Measurements from ENCODE around the gene THUMPD3.
A peak's percentile ranks its signal among the peaks of the same experiment; 100 is the strongest.

The THUMPD3 gene

DNA sequence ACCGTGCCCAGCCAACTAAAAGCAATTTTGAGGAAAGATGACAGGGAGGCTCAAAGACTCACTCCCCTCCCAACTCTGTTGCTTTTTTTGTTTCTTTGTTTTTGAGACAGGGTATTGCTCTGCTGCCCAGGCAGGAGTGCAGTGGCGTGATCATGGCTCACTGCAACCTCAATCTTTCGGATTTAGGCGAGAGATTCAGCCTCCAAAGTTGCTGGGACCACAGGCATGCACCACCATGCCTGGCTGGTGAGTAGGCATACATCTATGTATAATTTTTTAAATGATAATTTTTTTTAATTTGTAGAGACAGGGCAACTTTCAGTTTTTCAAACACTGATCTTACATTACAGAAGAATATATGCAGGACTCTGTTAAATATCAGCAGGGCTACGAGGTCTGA is 15.8 kb upstream of the THUMPD3 start:
- TF ChIP-seq EP300 (IDR thresholded peaks at IDR 0.05; ENCODE audit: borderline replicate concordance): no peak
- TF ChIP-seq TEAD4 (IDR thresholded peaks at IDR 0.05): no peak
- TF ChIP-seq NFIC (IDR thresholded peaks at IDR 0.05): no peak
- no peak for TF ChIP-seq EGR1 (IDR thresholded peaks at IDR 0.05)
- TF ChIP-seq, protein P1, sequence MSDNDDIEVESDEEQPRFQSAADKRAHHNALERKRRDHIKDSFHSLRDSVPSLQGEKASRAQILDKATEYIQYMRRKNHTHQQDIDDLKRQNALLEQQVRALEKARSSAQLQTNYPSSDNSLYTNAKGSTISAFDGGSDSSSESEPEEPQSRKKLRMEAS (IDR thresholded peaks at IDR 0.05): no peak
- TF ChIP-seq TCF12 (IDR thresholded peaks at IDR 0.05; ENCODE audit: low read depth): no peak
- TF ChIP-seq FOXM1 (IDR thresholded peaks at IDR 0.05; ENCODE audit: borderline replicate concordance, low read depth): no peak
- TF ChIP-seq CEBPB (IDR thresholded peaks at IDR 0.05): no peak
- no peak for TF ChIP-seq YY1 (IDR thresholded peaks at IDR 0.05; ENCODE audit: low read depth)
- TF ChIP-seq, protein P2, sequence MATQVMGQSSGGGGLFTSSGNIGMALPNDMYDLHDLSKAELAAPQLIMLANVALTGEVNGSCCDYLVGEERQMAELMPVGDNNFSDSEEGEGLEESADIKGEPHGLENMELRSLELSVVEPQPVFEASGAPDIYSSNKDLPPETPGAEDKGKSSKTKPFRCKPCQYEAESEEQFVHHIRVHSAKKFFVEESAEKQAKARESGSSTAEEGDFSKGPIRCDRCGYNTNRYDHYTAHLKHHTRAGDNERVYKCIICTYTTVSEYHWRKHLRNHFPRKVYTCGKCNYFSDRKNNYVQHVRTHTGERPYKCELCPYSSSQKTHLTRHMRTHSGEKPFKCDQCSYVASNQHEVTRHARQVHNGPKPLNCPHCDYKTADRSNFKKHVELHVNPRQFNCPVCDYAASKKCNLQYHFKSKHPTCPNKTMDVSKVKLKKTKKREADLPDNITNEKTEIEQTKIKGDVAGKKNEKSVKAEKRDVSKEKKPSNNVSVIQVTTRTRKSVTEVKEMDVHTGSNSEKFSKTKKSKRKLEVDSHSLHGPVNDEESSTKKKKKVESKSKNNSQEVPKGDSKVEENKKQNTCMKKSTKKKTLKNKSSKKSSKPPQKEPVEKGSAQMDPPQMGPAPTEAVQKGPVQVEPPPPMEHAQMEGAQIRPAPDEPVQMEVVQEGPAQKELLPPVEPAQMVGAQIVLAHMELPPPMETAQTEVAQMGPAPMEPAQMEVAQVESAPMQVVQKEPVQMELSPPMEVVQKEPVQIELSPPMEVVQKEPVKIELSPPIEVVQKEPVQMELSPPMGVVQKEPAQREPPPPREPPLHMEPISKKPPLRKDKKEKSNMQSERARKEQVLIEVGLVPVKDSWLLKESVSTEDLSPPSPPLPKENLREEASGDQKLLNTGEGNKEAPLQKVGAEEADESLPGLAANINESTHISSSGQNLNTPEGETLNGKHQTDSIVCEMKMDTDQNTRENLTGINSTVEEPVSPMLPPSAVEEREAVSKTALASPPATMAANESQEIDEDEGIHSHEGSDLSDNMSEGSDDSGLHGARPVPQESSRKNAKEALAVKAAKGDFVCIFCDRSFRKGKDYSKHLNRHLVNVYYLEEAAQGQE (IDR thresholded peaks at IDR 0.05; ENCODE audit: low read depth): no peak
- no peak for TF ChIP-seq CREB1 (IDR thresholded peaks at IDR 0.05; ENCODE audit: low read depth)
- TF ChIP-seq, protein P3, sequence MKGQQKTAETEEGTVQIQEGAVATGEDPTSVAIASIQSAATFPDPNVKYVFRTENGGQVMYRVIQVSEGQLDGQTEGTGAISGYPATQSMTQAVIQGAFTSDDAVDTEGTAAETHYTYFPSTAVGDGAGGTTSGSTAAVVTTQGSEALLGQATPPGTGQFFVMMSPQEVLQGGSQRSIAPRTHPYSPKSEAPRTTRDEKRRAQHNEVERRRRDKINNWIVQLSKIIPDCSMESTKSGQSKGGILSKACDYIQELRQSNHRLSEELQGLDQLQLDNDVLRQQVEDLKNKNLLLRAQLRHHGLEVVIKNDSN (IDR thresholded peaks at IDR 0.05): no peak
- TF ChIP-seq ZBTB7A (IDR thresholded peaks at IDR 0.05; ENCODE audit: low read depth): no peak
- TF ChIP-seq RAD21 (IDR thresholded peaks at IDR 0.05; ENCODE audit: low read depth): no peak
- TF ChIP-seq TAF1 (IDR thresholded peaks at IDR 0.05; ENCODE audit: low read depth): no peak

DNA sequence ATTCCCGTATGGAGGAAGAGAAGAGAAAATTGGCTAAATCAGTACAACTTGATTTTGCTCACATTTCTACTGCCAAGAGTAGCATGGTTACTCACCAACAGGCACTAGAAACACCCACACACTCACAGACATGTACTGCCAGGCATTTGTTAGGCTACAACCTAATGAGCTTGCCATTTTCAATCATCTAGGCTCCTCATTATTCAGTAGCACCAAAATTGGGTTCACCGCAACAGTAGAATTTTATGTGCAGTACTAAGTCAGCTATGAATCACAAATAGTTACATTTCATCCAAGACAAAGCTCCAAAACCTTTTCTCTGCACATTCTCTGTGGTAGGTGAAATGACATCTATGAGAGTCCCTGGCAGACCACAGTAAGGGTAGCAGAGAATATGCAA is 15.0 kb upstream of the THUMPD3 start:
- TF ChIP-seq CEBPB (IDR thresholded peaks at IDR 0.05): no peak

DNA sequence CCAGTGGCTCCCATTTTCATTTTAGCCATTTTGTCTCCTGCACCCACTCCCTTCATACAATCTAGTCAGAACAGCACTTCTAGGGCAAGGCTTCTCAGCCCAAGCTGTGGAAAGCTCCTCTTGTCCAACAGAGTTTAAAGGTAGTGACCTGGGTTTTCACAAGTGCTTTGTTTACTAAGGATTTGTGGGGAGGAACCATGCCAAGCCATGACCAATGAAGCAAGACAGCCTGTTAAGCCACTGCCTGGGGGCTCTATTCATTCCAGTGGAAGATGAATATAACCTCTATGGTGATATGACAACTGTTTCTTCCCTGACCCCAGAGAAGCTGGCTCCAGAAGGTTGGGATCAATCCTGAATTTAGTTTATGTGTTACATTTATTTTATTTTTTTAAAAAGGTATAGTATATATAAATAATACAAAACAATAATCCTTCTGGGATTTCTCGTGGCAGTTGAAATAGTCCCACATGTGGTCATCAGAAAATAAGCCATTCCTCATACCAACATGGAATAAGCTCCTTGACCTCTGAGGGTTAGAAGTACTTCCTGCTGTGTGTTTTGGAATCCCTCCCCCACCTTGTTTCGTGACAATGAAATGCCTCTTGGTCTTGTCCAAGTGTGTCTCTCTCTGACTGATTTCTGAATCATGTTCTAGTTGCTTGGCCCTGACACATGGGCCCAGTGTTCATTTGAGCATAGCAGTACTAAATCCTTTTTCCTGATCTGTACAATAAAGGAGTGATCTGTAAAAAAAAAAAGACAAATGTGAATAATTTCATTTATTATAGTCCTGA is 13.3 kb upstream of the THUMPD3 start:
- TF ChIP-seq, protein P3 (IDR thresholded peaks at IDR 0.05): no peak
- TF ChIP-seq TEAD4 (IDR thresholded peaks at IDR 0.05) (no peak; the same call in 1 of the 2 replicates), EP300 (IDR thresholded peaks at IDR 0.05; ENCODE audit: borderline replicate concordance) (0 out of 2 replicates have a peak, but pooled peaks have one; percentile 49), CREB1 (IDR thresholded peaks at IDR 0.05; ENCODE audit: low read depth) (no peak), TAF1 (IDR thresholded peaks at IDR 0.05; ENCODE audit: low read depth) (no peak), NFIC (IDR thresholded peaks at IDR 0.05) (peak; percentile 84), TCF12 (IDR thresholded peaks at IDR 0.05; ENCODE audit: low read depth) (no peak), CEBPB (IDR thresholded peaks at IDR 0.05) (0 out of 2 replicates have a peak, but pooled peaks have one; percentile 29), EGR1 (IDR thresholded peaks at IDR 0.05) (no peak)
- TF ChIP-seq, protein P1 (IDR thresholded peaks at IDR 0.05): no peak
- TF ChIP-seq, protein P2 (IDR thresholded peaks at IDR 0.05; ENCODE audit: low read depth): no peak

DNA sequence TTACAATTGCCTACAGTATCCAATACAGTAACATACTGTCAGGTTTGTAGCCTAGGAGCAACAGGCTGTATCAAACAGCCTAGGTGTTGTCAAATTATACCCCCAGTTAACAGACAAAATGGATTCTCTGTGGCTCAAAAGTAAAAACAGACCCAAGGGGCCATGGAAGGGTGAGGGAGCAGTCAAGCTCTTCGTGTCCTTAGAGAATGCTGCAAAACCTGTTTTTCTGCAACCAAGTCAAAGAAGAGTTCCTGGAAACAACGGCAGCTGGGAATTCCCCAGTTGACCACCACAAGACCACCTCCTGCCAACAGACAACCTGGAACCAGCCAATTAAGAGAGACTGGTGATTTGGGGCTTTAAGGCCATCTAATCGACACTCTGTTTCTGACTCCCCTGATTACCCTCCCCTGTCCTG is 11.1 kb upstream of the THUMPD3 start:
- TF ChIP-seq RAD21 (IDR thresholded peaks at IDR 0.05; ENCODE audit: low read depth) (no peak), NFIC (IDR thresholded peaks at IDR 0.05) (peak; percentile 51), EGR1 (IDR thresholded peaks at IDR 0.05) (no peak), TCF12 (IDR thresholded peaks at IDR 0.05; ENCODE audit: low read depth) (peak; percentile 58), EP300 (IDR thresholded peaks at IDR 0.05; ENCODE audit: borderline replicate concordance) (peak; percentile 52; the same call in 1 of the 2 replicates), FOXM1 (IDR thresholded peaks at IDR 0.05; ENCODE audit: borderline replicate concordance, low read depth) (no peak), YY1 (IDR thresholded peaks at IDR 0.05; ENCODE audit: low read depth) (peak; percentile 64), CEBPB (IDR thresholded peaks at IDR 0.05) (no peak), ZBTB7A (IDR thresholded peaks at IDR 0.05; ENCODE audit: low read depth) (peak; percentile 87), TAF1 (IDR thresholded peaks at IDR 0.05; ENCODE audit: low read depth) (no peak), TEAD4 (IDR thresholded peaks at IDR 0.05) (peak; percentile 83)
- TF ChIP-seq, protein P2 (IDR thresholded peaks at IDR 0.05; ENCODE audit: low read depth): no peak
- TF ChIP-seq, protein P1 (IDR thresholded peaks at IDR 0.05): 0 out of 2 replicates have a peak, but pooled peaks have one; percentile 36
- TF ChIP-seq, protein P3 (IDR thresholded peaks at IDR 0.05): no peak

Measured in Ishikawa (cell line).